ENCODE data around the gene P3H3. TPM values are rescaled to one million over a fixed set of nuclear protein-coding genes. Genes with fewer than 3 reads are reported as not detected.

Gene P3H3
- total and polyA plus RNA-seq, 9 of the 15 experiments (the other 6 are each of a cell fraction or from before 2014, with no cell fraction given), result 0.03 to 15.0 (median 4.8) TPM

Other genes with a start within 250 kb of the P3H3 start
Only the 7 nearest of the 27 such genes appear.
- not detected in 2 replicates for gene CD4, start 38.9 kb upstream of the P3H3 start, total RNA-seq (2014; rRNA removed)
- not detected in 2 replicates for gene CD4, start 38.9 kb upstream of the P3H3 start, total RNA-seq (2014; rRNA removed; fragmentation: Illumina TruSeq; extraction: Trizol)
- 0.07 and 0.08 TPM in 2 replicates for gene CD4, start 38.9 kb upstream of the P3H3 start, total RNA-seq (2015; rRNA removed; fragmentation: Illumina TruSeq; extraction: Trizol)
- 0.27 and 0.31 TPM in 2 replicates for gene CD4, start 38.9 kb upstream of the P3H3 start, total RNA-seq (2021)
- 0.04 TPM in 1 of 2 replicates, not detected in the other for gene CD4, start 38.9 kb upstream of the P3H3 start, polyA plus RNA-seq (2011; rRNA removed)
- 0.06 and 0.10 TPM in 2 replicates for gene CD4, start 38.9 kb upstream of the P3H3 start, polyA plus RNA-seq (2014; fragmentation: Illumina TruSeq; extraction: Trizol)
- under 1 TPM in 1 of 2 experiments, not detected in 1; 0.06 TPM for gene CD4, start 38.9 kb upstream of the P3H3 start, polyA plus RNA-seq (2014; fragmentation: Nextera tagmentation; extraction: Ambion mirVana)
- gene CD4, start 38.9 kb upstream of the P3H3 start, polyA plus RNA-seq (2014; rRNA removed), result 0.11 TPM in 1 of 2 replicates, not detected in the other
- 1.1 and 1.7 TPM in 2 replicates for gene GPR162, start 6.6 kb upstream of the P3H3 start, total RNA-seq (2014; rRNA removed)
- gene GPR162, start 6.6 kb upstream of the P3H3 start, total RNA-seq (2014; rRNA removed; fragmentation: Illumina TruSeq; extraction: Trizol), result 0.35 and 0.65 TPM in 2 replicates
- 0.65 and 1.1 TPM in 2 replicates for gene GPR162, start 6.6 kb upstream of the P3H3 start, total RNA-seq (2015; rRNA removed; fragmentation: Illumina TruSeq; extraction: Trizol)
- gene GPR162, start 6.6 kb upstream of the P3H3 start, total RNA-seq (2021), result 1.4 and 1.7 TPM in 2 replicates
- gene GPR162, start 6.6 kb upstream of the P3H3 start, polyA plus RNA-seq (2011; rRNA removed), result 1.0 and 2.7 TPM in 2 replicates
- gene GPR162, start 6.6 kb upstream of the P3H3 start, polyA plus RNA-seq (2014; fragmentation: Illumina TruSeq; extraction: Trizol), result 1.1 and 1.7 TPM in 2 replicates
- not detected for gene GPR162, start 6.6 kb upstream of the P3H3 start, polyA plus RNA-seq (2014; fragmentation: Nextera tagmentation; extraction: Ambion mirVana)
- 1.8 and 2.8 TPM in 2 replicates for gene GPR162, start 6.6 kb upstream of the P3H3 start, polyA plus RNA-seq (2014; rRNA removed)
- gene GNB3, start 12.5 kb downstream of the P3H3 start, total RNA-seq (2014; rRNA removed), result 0.65 and 1.4 TPM in 2 replicates
- gene GNB3, start 12.5 kb downstream of the P3H3 start, total RNA-seq (2014; rRNA removed; fragmentation: Illumina TruSeq; extraction: Trizol), result 0.61 and 1.8 TPM in 2 replicates
- 2.0 and 2.2 TPM in 2 replicates for gene GNB3, start 12.5 kb downstream of the P3H3 start, total RNA-seq (2015; rRNA removed; fragmentation: Illumina TruSeq; extraction: Trizol)
- gene GNB3, start 12.5 kb downstream of the P3H3 start, total RNA-seq (2021), result 3.4 and 4.5 TPM in 2 replicates
- 1.9 and 6.8 TPM in 2 replicates for gene GNB3, start 12.5 kb downstream of the P3H3 start, polyA plus RNA-seq (2011; rRNA removed)
- 3.6 and 5.8 TPM in 2 replicates for gene GNB3, start 12.5 kb downstream of the P3H3 start, polyA plus RNA-seq (2014; fragmentation: Illumina TruSeq; extraction: Trizol)
- gene GNB3, start 12.5 kb downstream of the P3H3 start, polyA plus RNA-seq (2014; fragmentation: Nextera tagmentation; extraction: Ambion mirVana), result 1 to 10 TPM; 1.5 to 2.4 TPM
- 2.9 and 6.1 TPM in 2 replicates for gene GNB3, start 12.5 kb downstream of the P3H3 start, polyA plus RNA-seq (2014; rRNA removed)
- gene CDCA3, start 22.9 kb downstream of the P3H3 start, total RNA-seq (2014; rRNA removed), result 55.1 and 71.3 TPM in 2 replicates
- gene CDCA3, start 22.9 kb downstream of the P3H3 start, total RNA-seq (2014; rRNA removed; fragmentation: Illumina TruSeq; extraction: Trizol), result 37.5 and 38.9 TPM in 2 replicates
- 62.3 and 62.7 TPM in 2 replicates for gene CDCA3, start 22.9 kb downstream of the P3H3 start, total RNA-seq (2015; rRNA removed; fragmentation: Illumina TruSeq; extraction: Trizol)
- 47.2 and 47.4 TPM in 2 replicates for gene CDCA3, start 22.9 kb downstream of the P3H3 start, total RNA-seq (2021)
- 57.3 and 65.6 TPM in 2 replicates for gene CDCA3, start 22.9 kb downstream of the P3H3 start, polyA plus RNA-seq (2011; rRNA removed)
- 80.8 and 86.3 TPM in 2 replicates for gene CDCA3, start 22.9 kb downstream of the P3H3 start, polyA plus RNA-seq (2014; fragmentation: Illumina TruSeq; extraction: Trizol)
- gene CDCA3, start 22.9 kb downstream of the P3H3 start, polyA plus RNA-seq (2014; fragmentation: Nextera tagmentation; extraction: Ambion mirVana), result 10 to 100 TPM; 24.2 to 30.6 TPM
- 80.3 and 103 TPM in 2 replicates for gene CDCA3, start 22.9 kb downstream of the P3H3 start, polyA plus RNA-seq (2014; rRNA removed)
- 64.3 and 69.8 TPM in 2 replicates for gene USP5, start 23.7 kb downstream of the P3H3 start, total RNA-seq (2014; rRNA removed)
- gene USP5, start 23.7 kb downstream of the P3H3 start, total RNA-seq (2014; rRNA removed; fragmentation: Illumina TruSeq; extraction: Trizol), result 26.3 and 32.5 TPM in 2 replicates
- gene USP5, start 23.7 kb downstream of the P3H3 start, total RNA-seq (2015; rRNA removed; fragmentation: Illumina TruSeq; extraction: Trizol), result 59.4 and 59.8 TPM in 2 replicates
- 103 and 107 TPM in 2 replicates for gene USP5, start 23.7 kb downstream of the P3H3 start, total RNA-seq (2021)
- gene USP5, start 23.7 kb downstream of the P3H3 start, polyA plus RNA-seq (2011; rRNA removed), result 48.6 and 52.9 TPM in 2 replicates
- gene USP5, start 23.7 kb downstream of the P3H3 start, polyA plus RNA-seq (2014; fragmentation: Illumina TruSeq; extraction: Trizol), result 72.8 and 91.3 TPM in 2 replicates
- gene USP5, start 23.7 kb downstream of the P3H3 start, polyA plus RNA-seq (2014; fragmentation: Nextera tagmentation; extraction: Ambion mirVana), result 1 to 10 TPM; 1.4 to 3.4 TPM
- gene USP5, start 23.7 kb downstream of the P3H3 start, polyA plus RNA-seq (2014; rRNA removed), result 44.9 and 45.4 TPM in 2 replicates
- gene TPI1, start 39.1 kb downstream of the P3H3 start, total RNA-seq (2014; rRNA removed), result 810 and 1,081 TPM in 2 replicates
- 553 and 662 TPM in 2 replicates for gene TPI1, start 39.1 kb downstream of the P3H3 start, total RNA-seq (2014; rRNA removed; fragmentation: Illumina TruSeq; extraction: Trizol)
- 816 and 892 TPM in 2 replicates for gene TPI1, start 39.1 kb downstream of the P3H3 start, total RNA-seq (2015; rRNA removed; fragmentation: Illumina TruSeq; extraction: Trizol)
- 678 and 684 TPM in 2 replicates for gene TPI1, start 39.1 kb downstream of the P3H3 start, total RNA-seq (2021)
- gene TPI1, start 39.1 kb downstream of the P3H3 start, polyA plus RNA-seq (2011; rRNA removed), result 1,939 and 1,978 TPM in 2 replicates
- gene TPI1, start 39.1 kb downstream of the P3H3 start, polyA plus RNA-seq (2014; fragmentation: Illumina TruSeq; extraction: Trizol), result 1,007 and 1,220 TPM in 2 replicates
- gene TPI1, start 39.1 kb downstream of the P3H3 start, polyA plus RNA-seq (2014; fragmentation: Nextera tagmentation; extraction: Ambion mirVana), result 1,000 to 10,000 TPM; 4,965 to 4,971 TPM
- gene TPI1, start 39.1 kb downstream of the P3H3 start, polyA plus RNA-seq (2014; rRNA removed), result 764 and 829 TPM in 2 replicates
- gene SPSB2, start 44.9 kb downstream of the P3H3 start, total RNA-seq (2014; rRNA removed), result 8.9 and 10.6 TPM in 2 replicates
- gene SPSB2, start 44.9 kb downstream of the P3H3 start, total RNA-seq (2014; rRNA removed; fragmentation: Illumina TruSeq; extraction: Trizol), result 1.3 and 1.6 TPM in 2 replicates
- 7.2 and 7.9 TPM in 2 replicates for gene SPSB2, start 44.9 kb downstream of the P3H3 start, total RNA-seq (2015; rRNA removed; fragmentation: Illumina TruSeq; extraction: Trizol)
- 7.5 and 9.4 TPM in 2 replicates for gene SPSB2, start 44.9 kb downstream of the P3H3 start, total RNA-seq (2021)
- gene SPSB2, start 44.9 kb downstream of the P3H3 start, polyA plus RNA-seq (2011; rRNA removed), result 1.9 and 3.0 TPM in 2 replicates
- gene SPSB2, start 44.9 kb downstream of the P3H3 start, polyA plus RNA-seq (2014; fragmentation: Illumina TruSeq; extraction: Trizol), result 1.4 and 5.5 TPM in 2 replicates
- gene SPSB2, start 44.9 kb downstream of the P3H3 start, polyA plus RNA-seq (2014; fragmentation: Nextera tagmentation; extraction: Ambion mirVana), result under 1 TPM; 0.10 to 0.29 TPM
- gene SPSB2, start 44.9 kb downstream of the P3H3 start, polyA plus RNA-seq (2014; rRNA removed), result 10.5 and 13.7 TPM in 2 replicates

Measured in K562 (cell line).